Activated CD8-positive, alpha-beta memory T cell treated with anti-CD3 and anti-CD28 coated beads for 4 hours (primary cell): ENCODE data around the gene DEGS2.

Source experiments
- DNase-seq, 2 donors: peaks; one replicate each; pipeline ENCODE4 v3.0.0-alpha.2; 2020; ENCODE audit warnings: low read depth in 2 of 2

The DEGS2 gene

GRCh38 chr14:100114109-100114765, 45.2 kb downstream of the DEGS2 start:
- no peak for DNase-seq

- no peak for DNase-seq
Measured at GRCh38 chr14:100111931-100112704, 47.3 kb downstream of the DEGS2 start.

GRCh38 chr14:100110816-100111215, 48.6 kb downstream of the DEGS2 start:
- no peak for DNase-seq

GRCh38 chr14:100109594-100109955, 49.9 kb downstream of the DEGS2 start:
- no peak for DNase-seq

- DNase-seq: no peak
Measured at GRCh38 chr14:100108840-100109593, 50.4 kb downstream of the DEGS2 start.

GRCh38 chr14:100108042-100108825, 51.2 kb downstream of the DEGS2 start:
- peak; percentile 82 to 83 for DNase-seq

GRCh38 chr14:100107236-100107635, 52.2 kb downstream of the DEGS2 start:
- no peak for DNase-seq

- no peak for DNase-seq
Measured at GRCh38 chr14:100106250-100107112, 53.0 kb downstream of the DEGS2 start.

- DNase-seq: no peak
Measured at GRCh38 chr14:100105357-100106169, 53.9 kb downstream of the DEGS2 start.

- no peak for DNase-seq
Measured at GRCh38 chr14:100104523-100105300, 54.7 kb downstream of the DEGS2 start.

GRCh38 chr14:100104006-100104352, 55.5 kb downstream of the DEGS2 start:
- DNase-seq: no peak

GRCh38 chr14:100103250-100104005, 56.0 kb downstream of the DEGS2 start:
- no peak for DNase-seq

GRCh38 chr14:100102156-100102785, 57.2 kb downstream of the DEGS2 start:
- no peak for DNase-seq

- DNase-seq: no peak
Measured at GRCh38 chr14:100100032-100100703, 59.3 kb downstream of the DEGS2 start.

GRCh38 chr14:100098171-100098570, 61.3 kb downstream of the DEGS2 start:
- no peak for DNase-seq

- no peak for DNase-seq
Measured at GRCh38 chr14:100096656-100097055, 62.8 kb downstream of the DEGS2 start.
